GM23338 (cell line): ENCODE results near the gene SEMA3E.

ENCODE experiments used
- CREB1 ChIP-seq: fragments of 250-450 bp; sonication (Bioruptor Pico); IDR thresholded peaks from 2 replicates; pipeline ENCODE4 v1.5.0; 2020; ENCODE audit warnings: low read depth, mild to moderate bottlenecking, moderate library complexity
- CTCF ChIP-seq, 2 experiments: fragments of 200-600 bp in 1 of 2; sonication (generic) in 1 of 2; conservative IDR thresholded peaks; 2 replicates each; pipeline versions ENCODE4 v1.5.1 to v1.6.1; 2016 to 2017; ENCODE audit warnings: antibody characterized with exemption in 2 of 2, low read depth in 2 of 2, mild to moderate bottlenecking in 2 of 2, moderate library complexity in 1 of 2
- ETS1 ChIP-seq: IDR thresholded peaks from 2 replicates; pipeline ENCODE4 v1.6.1; 2016; ENCODE audit warnings: antibody characterized with exemption
- EZH2 ChIP-seq: fragments of 200-600 bp; sonication (generic); IDR thresholded peaks from one replicate; pipeline ENCODE4 v1.8.0; 2017; ENCODE audit warnings: antibody characterized with exemption, mild to moderate bottlenecking, low read depth; ENCODE audit not compliant: unreplicated experiment
- EZH2phosphoT487 ChIP-seq: fragments of 200-600 bp; sonication (generic); IDR thresholded peaks from one replicate; pipeline ENCODE4 v1.8.1; 2018; ENCODE audit warnings: antibody characterized with exemption; ENCODE audit not compliant: unreplicated experiment
- JUNB ChIP-seq: IDR thresholded peaks from one replicate; pipeline ENCODE4 v1.6.1; 2016; ENCODE audit warnings: antibody characterized with exemption; ENCODE audit not compliant: unreplicated experiment
- POLR2AphosphoS5 ChIP-seq: IDR thresholded peaks from 2 replicates; pipeline ENCODE4 v1.6.1; 2016; ENCODE audit warnings: antibody characterized with exemption, low read depth
- REST ChIP-seq: IDR thresholded peaks from one replicate; pipeline ENCODE4 v1.6.1; 2018; ENCODE audit warnings: antibody characterized with exemption; ENCODE audit not compliant: unreplicated experiment
- ZNF331 ChIP-seq: fragments of 250-450 bp; sonication (Bioruptor Pico); IDR thresholded peaks from 2 replicates; pipeline ENCODE4 v1.5.0; 2020; ENCODE audit warnings: low read depth, mild to moderate bottlenecking, moderate library complexity

- TF ChIP-seq EZH2 (no peak), EZH2phosphoT487 (no peak), CTCF (conservative IDR thresholded peaks at IDR 0.05; ENCODE audit: low read depth in 2 of 2) (no peak), ZNF331 (CRISPR knock-in tag) (no peak), POLR2AphosphoS5 (no peak), REST (no peak), CREB1 (no peak), JUNB (no peak), ETS1 (no peak)
Measured at GRCh38 chr7:83469491-83469890, 179.4 kb downstream of the SEMA3E start.
